Embryonic facial prominence (tissue), 1 donor: ENCODE results near the gene TMEM115.
"Not testable (repeated sequence)": the region's sequence is repeated elsewhere in the genome, so short reads cannot be mapped to it uniquely, and the experiment has no call there.

Experiments used
- DNase-seq: peaks from one replicate; pipeline ENCODE4 v3.0.0-alpha.2; 2016; ENCODE audit errors: extremely low spot score

Gene TMEM115

GRCh38 chr3:50318615-50319014 is 40.7 kb downstream of the TMEM115 start:
- no peak for DNase-seq

DNA sequence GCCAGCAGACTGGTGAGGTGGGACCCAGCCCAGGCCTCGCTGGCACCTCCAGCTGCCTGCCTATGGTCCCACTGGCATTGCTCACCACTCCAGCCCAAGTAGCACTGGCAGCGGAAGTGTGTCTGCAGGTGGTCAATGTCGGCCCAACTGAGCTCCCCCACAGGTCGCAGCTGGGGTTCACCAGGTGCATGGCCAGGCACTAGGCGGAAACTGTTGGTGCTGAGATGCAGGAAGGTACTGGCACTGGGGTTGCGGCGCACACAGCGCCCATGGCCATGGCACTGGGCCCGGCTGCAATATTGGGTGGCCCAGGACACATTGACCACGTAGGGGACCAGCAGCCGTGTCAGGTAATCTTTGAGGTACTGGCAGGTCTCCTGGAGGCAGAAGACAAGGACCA is 41.2 kb downstream of the TMEM115 start:
- no peak for DNase-seq

- DNase-seq = no peak
Observed at GRCh38 chr3:50317300-50317699, 42.0 kb downstream of the TMEM115 start.

DNA sequence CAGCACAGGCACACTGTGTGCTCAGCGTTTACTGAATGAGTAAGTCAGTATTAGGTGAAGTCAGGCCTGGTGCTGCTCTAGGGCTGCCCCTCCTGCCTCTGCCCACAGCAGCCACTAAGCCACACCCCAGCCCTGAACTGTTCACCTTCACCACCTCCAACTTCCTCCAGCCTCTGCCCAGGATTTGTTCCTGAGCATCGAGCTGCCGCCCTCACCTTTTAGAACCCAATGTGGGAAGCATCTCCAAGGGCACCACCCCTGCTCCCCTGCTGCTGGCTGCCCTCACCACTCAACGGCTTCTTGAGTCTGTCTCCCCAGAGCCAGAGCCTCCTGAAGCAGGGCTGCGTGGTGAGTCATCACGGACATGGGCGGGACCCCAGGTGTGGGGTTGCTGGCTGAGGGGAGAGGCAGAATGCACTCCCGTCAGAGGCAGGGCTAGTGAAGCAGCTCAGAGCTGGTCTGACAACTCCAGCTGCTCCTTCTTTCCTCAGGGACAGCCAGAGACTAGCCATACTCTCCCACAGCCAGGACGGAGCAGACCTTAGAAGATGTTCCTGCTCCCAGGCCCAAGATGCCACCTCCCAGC is 42.6 kb downstream of the TMEM115 start:
- no peak for DNase-seq

- no peak for DNase-seq
Observed at GRCh38 chr3:50314816-50315215, 44.5 kb downstream of the TMEM115 start.

- no peak for DNase-seq
Observed at GRCh38 chr3:50314342-50314741, 45.0 kb downstream of the TMEM115 start.

DNA sequence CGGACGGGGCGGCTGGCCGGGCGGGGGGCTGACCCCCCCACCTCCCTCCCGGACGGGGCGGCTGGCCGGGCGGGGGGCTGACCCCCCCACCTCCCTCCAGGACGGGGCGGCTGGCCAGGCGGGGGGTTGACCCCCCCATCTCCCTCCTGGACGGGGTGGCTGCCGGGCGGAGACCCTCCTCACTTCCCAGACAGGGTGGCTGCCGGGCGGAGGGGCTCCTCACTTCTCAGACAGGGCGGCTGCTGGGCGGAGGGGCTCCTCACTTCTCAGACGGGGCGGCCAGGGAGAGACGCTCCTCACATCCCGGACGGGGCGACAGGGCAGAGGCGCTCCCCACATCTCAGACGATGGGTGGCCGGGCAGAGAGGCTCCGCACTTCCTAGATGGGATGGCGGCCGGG is 47.3 kb downstream of the TMEM115 start:
- DNase-seq = not testable (repeated sequence)
